Calu3 (cell line): Measurements from ENCODE around the gene NOD2. TPM values are rescaled to one million over a fixed set of nuclear protein-coding genes. Genes with fewer than 3 reads are reported as not detected.
A peak's percentile ranks its signal among the peaks of the same experiment; 100 is the strongest.

Experiments
- BruUV-seq: library from RNA; stranded (reverse); fragments of 400-500 nt; replicated peaks from 2 replicates; lab custom pipeline; 2021; lab: Mats Ljungman, UMichigan
- CTCF ChIA-PET: fragments of 300-600 bp; sonication (Branson Sonifier 250); formaldehyde crosslinking; loops from one replicate; lab custom pipeline; 2022; ENCODE audit warnings: antibody characterized with exemption; lab: Charles Lee
- DNase-seq: peaks from one replicate; pipeline ENCODE4 v3.0.0; 2022
- H3K27ac Mint-ChIP-seq: one replicate; pipeline ENCODE4 v1.8.0; 2022; ENCODE audit warnings: mixed read lengths; ENCODE audit not compliant: unreplicated experiment
- H3K27me3 Mint-ChIP-seq: one replicate; pipeline ENCODE4 v1.8.0; 2022; ENCODE audit warnings: mixed read lengths; ENCODE audit not compliant: unreplicated experiment
- H3K36me3 Mint-ChIP-seq: one replicate; pipeline ENCODE4 v1.8.0; 2022; ENCODE audit warnings: mild to moderate bottlenecking, moderate library complexity, mixed read lengths; ENCODE audit not compliant: insufficient read depth, unreplicated experiment
- H3K4me1 Mint-ChIP-seq: one replicate; pipeline ENCODE4 v1.8.0; 2022; ENCODE audit warnings: mild to moderate bottlenecking, low read depth, mixed read lengths; ENCODE audit not compliant: unreplicated experiment
- H3K4me3 Mint-ChIP-seq: one replicate; pipeline ENCODE4 v1.8.0; 2022; ENCODE audit warnings: mild to moderate bottlenecking, low read depth, moderate library complexity, mixed read lengths; ENCODE audit not compliant: unreplicated experiment
- H3K9me3 Mint-ChIP-seq: one replicate; pipeline ENCODE4 v1.8.0; 2022; ENCODE audit warnings: low read depth, mixed read lengths; ENCODE audit not compliant: unreplicated experiment
- CTCF ChIP-seq: fragments of 200-600 bp; IDR thresholded peaks from one replicate; pipeline ENCODE4 v1.8.0; 2022; ENCODE audit warnings: antibody characterized with exemption; ENCODE audit not compliant: unreplicated experiment
- intact Hi-C: fragments of 100-400 bp; cut with micrococcal nuclease; formaldehyde crosslinking; loops from one replicate; pipeline ENCODE4 v1.10.0; 2022; ENCODE audit not compliant: unreplicated experiment
- total RNA-seq: library from RNA; stranded (reverse); gene quantifications from 2 replicates; pipeline ENCODE4 v1.2.3, GENCODE V29; 2022

Gene NOD2
- total RNA-seq, 1 experiment from 2014 or later = 0.87 TPM

- TF ChIP-seq CTCF = no peak
- Mint-ChIP-seq H3K36me3 (no peaks in the 10 kb centered on the region), H3K9me3 (no peaks in the 10 kb centered on the region), H3K4me3 (no peak overlapping the region), H3K4me1 (peaks cover 37% of the 10 kb centered on the region), H3K27me3 (peaks cover 25% of the 10 kb centered on the region), H3K27ac (peak overlapping the region; percentile 39)
- peak; percentile 58 for DNase-seq
- intact Hi-C loops = no loop called here
- no TSS peak for BruUV-seq
- CTCF ChIA-PET = interaction anchor here (1.1 kb wide), 1 partner anchor 26 kb away, joined by 4 read pairs; no protein-coding TSS in a partner anchor
Observed at GRCh38 chr16:50696126-50696525, 2.7 kb downstream of the NOD2 start.

DNA sequence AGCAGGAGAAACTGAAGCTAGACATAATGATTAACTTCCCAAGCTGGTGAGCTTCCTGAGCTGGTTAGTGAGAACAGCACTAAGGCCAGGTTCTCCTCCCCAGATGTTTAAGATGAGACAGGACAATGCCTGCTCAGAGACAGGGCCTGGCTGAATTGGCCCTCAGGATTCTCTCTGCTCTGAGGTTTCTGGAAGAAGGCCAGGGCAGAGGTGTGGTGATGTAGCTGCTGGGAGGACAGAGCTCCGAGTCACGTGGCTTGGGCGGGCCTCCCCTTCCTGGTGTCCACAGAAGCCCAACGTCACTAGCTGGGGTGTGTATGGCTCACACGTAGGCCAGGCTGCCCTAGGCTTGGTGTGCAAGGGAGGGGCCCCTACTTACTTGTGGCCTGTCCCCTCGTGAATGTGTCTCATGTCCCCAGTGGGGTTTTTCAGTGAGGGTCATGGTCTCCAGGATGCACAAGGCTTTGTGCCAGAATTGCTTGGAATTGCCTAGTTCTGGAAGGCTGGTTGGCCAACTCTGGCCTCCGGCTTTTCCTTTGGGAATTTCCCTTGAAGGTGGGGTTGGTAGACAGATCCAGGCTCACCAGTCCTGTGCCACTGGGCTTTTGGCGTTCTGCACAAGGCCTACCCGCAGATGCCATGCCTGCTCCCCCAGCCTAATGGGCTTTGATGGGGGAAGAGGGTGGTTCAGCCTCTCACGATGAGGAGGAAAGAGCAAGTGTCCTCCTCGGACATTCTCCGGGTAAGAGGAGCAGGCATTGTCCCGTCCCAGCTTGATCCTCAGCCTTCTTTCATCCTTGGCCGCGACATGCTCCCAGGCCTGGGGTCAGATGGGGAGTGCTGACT is 3.4 kb downstream of the NOD2 start:
- Mint-ChIP-seq H3K27me3 (peaks cover 18% of the 10 kb centered on the region), H3K36me3 (no peaks in the 10 kb centered on the region), H3K27ac (peak overlapping the region; percentile 39), H3K4me1 (peaks cover 37% of the 10 kb centered on the region), H3K9me3 (no peaks in the 10 kb centered on the region), H3K4me3 (no peak overlapping the region)
- CTCF ChIA-PET = interaction anchor here (0.5 to 1.1 kb wide), 3 partner anchors 25 to 376 kb away, joined by 3 to 4 read pairs (median 3); no protein-coding TSS in a partner anchor
- intact Hi-C loops = no loop called here
- peak; percentile 81 for DNase-seq
- TF ChIP-seq CTCF = no peak
- no TSS peak for BruUV-seq

GRCh38 chr16:50697421-50697715 is 4.0 kb downstream of the NOD2 start:
- Mint-ChIP-seq H3K4me3 (no peak overlapping the region), H3K4me1 (peaks cover 37% of the 10 kb centered on the region), H3K36me3 (no peaks in the 10 kb centered on the region), H3K27ac (peak overlapping the region; percentile 37), H3K9me3 (no peaks in the 10 kb centered on the region), H3K27me3 (peaks cover 13% of the 10 kb centered on the region)
- intact Hi-C loops = no loop called here
- no peak for TF ChIP-seq CTCF
- CTCF ChIA-PET = interaction anchor here (1.0 kb wide), 1 partner anchor 29 kb away, joined by 4 read pairs; no protein-coding TSS in a partner anchor
- BruUV-seq = no TSS peak
- DNase-seq = no peak

DNA sequence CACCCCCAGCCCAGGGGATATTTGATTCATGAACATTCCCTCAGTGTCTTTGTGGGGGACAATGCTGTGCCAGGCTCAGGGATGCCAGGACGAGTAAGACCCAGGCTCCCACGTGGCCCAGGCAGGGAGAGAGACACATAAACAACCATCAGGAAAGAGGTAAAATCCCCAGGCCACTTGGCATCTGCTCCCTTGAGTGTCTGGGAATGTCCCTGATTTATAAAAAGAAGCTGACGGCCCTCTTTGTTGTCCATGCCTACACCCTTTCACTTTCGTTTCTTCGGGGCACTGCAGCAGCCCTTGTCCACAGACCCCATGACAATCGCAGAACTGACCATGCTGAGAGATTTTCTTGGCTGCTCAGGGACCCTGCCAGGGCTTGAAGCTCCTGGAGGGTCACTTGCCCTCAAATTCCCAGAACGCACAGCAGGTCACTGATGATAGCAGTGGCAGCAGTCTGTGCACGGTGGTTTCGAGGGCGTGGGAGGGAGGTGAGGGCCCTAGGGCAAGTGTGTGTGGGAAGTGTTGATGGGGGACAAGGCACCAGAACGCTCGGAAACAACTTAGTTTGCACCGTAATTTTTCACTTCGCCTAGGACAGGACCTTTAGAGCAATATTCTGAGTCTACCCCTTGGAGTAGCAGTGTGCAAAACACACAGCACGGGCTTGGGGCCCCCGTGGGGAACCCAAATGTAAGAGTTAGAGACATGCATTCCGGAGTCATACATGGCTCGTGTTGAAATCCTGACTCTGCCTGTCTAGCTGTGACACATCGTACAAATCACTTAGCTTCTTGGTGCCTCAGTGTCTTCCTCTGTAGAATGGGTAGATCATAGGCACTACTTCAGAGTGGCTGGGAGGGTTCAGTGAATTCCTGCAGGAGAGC is 4.7 kb downstream of the NOD2 start:
- intact Hi-C loops = no loop called here
- H3K4me3 Mint-ChIP-seq = peak overlapping the region; percentile 28
- CTCF ChIA-PET = interaction anchor here (1.0 to 1.5 kb wide), 2 partner anchors 21 to 30 kb away, joined by 3 to 4 read pairs; no protein-coding TSS in a partner anchor

More for the DNA sequence above, 4.7 kb downstream of the NOD2 start:
- peaks cover 37% of the 10 kb centered on the region for H3K4me1 Mint-ChIP-seq
- no TSS peak for BruUV-seq
- peak overlapping the region; percentile 37 for H3K27ac Mint-ChIP-seq
- peaks cover 5% of the 10 kb centered on the region for H3K27me3 Mint-ChIP-seq
- DNase-seq = peak; percentile 34
- TF ChIP-seq CTCF = no peak
- H3K36me3 Mint-ChIP-seq = no peaks in the 10 kb centered on the region
- no peaks in the 10 kb centered on the region for H3K9me3 Mint-ChIP-seq
